A673 (cell line): ENCODE measurements around the gene FKBP5.

ENCODE experiments used
- CTCF ChIP-seq: fragments of 300-800, 200-600 bp; sonication (generic); conservative IDR thresholded peaks from 2 replicates; pipeline ENCODE4 v1.5.1; 2017; ENCODE audit warnings: low read depth, mild to moderate bottlenecking, antibody characterized with exemption, low read length, moderate library complexity, mixed read lengths
- EZH2 ChIP-seq: fragments of 200-600 bp; sonication (generic); IDR thresholded peaks from 2 replicates; pipeline ENCODE4 v1.6.1; 2017; ENCODE audit warnings: borderline replicate concordance, low read depth, mild to moderate bottlenecking, mixed read lengths, antibody characterized with exemption, low read length; ENCODE audit not compliant: poor library complexity, severe bottlenecking

- TF ChIP-seq CTCF (no peak), EZH2 (no peak)
Observed at GRCh38 chr6:35731414-35731735, 42.7 kb upstream of the FKBP5 start.
